ENCODE results near the gene SIPA1L3. TPM values are rescaled to one million over a fixed set of nuclear protein-coding genes. Genes with fewer than 3 reads are reported as not detected.

SIPA1L3 gene
- total and polyA plus RNA-seq, 2 of the 13 experiments (the other 11 are each of a cell fraction or from before 2014, with no cell fraction given): 5.5 to 7.7 TPM

- TF ChIP-seq FOXK2 (IDR thresholded peaks at IDR 0.05): no peak
- TF ChIP-seq MXD4 (CRISPR knock-in tag; IDR thresholded peaks at IDR 0.05): no peak
- TF ChIP-seq, protein P1, sequence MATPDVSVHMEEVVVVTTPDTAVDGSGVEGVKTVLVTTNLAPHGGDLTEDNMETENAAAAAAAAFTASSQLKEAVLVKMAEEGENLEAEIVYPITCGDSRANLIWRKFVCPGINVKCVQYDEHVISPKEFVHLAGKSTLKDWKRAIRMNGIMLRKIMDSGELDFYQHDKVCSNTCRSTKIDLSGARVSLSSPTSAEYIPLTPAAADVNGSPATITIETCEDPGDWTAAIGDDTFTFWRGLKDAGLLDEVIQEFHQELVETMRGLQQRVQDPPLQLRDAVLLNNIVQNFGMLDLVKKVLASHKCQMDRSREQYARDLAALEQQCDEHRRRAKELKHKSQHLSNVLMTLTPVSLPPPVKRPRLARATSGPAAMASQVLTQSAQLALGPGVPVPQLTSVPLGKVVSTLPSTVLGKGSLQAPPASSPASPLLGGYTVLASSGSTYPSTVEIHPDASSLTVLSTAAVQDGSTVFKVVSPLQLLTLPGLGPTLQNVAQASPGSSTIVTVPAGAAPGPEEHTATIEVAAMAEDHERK (CRISPR knock-in tag; IDR thresholded peaks at IDR 0.05; ENCODE audit: low read depth): no peak
- TF ChIP-seq, protein P2, sequence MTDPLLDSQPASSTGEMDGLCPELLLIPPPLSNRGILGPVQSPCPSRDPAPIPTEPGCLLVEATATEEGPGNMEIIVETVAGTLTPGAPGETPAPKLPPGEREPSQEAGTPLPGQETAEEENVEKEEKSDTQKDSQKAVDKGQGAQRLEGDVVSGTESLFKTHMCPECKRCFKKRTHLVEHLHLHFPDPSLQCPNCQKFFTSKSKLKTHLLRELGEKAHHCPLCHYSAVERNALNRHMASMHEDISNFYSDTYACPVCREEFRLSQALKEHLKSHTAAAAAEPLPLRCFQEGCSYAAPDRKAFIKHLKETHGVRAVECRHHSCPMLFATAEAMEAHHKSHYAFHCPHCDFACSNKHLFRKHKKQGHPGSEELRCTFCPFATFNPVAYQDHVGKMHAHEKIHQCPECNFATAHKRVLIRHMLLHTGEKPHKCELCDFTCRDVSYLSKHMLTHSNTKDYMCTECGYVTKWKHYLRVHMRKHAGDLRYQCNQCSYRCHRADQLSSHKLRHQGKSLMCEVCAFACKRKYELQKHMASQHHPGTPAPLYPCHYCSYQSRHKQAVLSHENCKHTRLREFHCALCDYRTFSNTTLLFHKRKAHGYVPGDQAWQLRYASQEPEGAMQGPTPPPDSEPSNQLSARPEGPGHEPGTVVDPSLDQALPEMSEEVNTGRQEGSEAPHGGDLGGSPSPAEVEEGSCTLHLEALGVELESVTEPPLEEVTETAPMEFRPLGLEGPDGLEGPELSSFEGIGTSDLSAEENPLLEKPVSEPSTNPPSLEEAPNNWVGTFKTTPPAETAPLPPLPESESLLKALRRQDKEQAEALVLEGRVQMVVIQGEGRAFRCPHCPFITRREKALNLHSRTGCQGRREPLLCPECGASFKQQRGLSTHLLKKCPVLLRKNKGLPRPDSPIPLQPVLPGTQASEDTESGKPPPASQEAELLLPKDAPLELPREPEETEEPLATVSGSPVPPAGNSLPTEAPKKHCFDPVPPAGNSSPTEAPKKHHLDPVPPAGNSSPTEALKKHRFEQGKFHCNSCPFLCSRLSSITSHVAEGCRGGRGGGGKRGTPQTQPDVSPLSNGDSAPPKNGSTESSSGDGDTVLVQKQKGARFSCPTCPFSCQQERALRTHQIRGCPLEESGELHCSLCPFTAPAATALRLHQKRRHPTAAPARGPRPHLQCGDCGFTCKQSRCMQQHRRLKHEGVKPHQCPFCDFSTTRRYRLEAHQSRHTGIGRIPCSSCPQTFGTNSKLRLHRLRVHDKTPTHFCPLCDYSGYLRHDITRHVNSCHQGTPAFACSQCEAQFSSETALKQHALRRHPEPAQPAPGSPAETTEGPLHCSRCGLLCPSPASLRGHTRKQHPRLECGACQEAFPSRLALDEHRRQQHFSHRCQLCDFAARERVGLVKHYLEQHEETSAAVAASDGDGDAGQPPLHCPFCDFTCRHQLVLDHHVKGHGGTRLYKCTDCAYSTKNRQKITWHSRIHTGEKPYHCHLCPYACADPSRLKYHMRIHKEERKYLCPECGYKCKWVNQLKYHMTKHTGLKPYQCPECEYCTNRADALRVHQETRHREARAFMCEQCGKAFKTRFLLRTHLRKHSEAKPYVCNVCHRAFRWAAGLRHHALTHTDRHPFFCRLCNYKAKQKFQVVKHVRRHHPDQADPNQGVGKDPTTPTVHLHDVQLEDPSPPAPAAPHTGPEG (CRISPR knock-in tag; IDR thresholded peaks at IDR 0.05): no peak
- no peak for TF ChIP-seq ZNF121 (CRISPR knock-in tag; IDR thresholded peaks at IDR 0.05)
- no peak for TF ChIP-seq MEF2D (CRISPR knock-in tag; IDR thresholded peaks at IDR 0.05)
- no peak for TF ChIP-seq ZBTB43 (CRISPR knock-in tag; conservative IDR thresholded peaks at IDR 0.05)
- no peak for TF ChIP-seq PAX8 (CRISPR knock-in tag; IDR thresholded peaks at IDR 0.05; ENCODE audit: borderline replicate concordance)
- TF ChIP-seq ZNF441 (CRISPR knock-in tag; IDR thresholded peaks at IDR 0.05; ENCODE audit: borderline replicate concordance): no peak
These were observed 142.2 kb downstream of the SIPA1L3 start (continued) for GRCh38 chr19:38049105-38049649.
